ENCODE measurements around the gene ADGRF1. TPM values are rescaled to one million over a fixed set of nuclear protein-coding genes. Genes with fewer than 3 reads are reported as not detected.

Gene ADGRF1
- total RNA-seq, 1 donor from 2014 or later = 24.4 TPM

- no peak for DNase-seq (ENCODE audit: low read depth)
Measured at GRCh38 chr6:46985943-46986342, 56.2 kb downstream of the ADGRF1 start.

GRCh38 chr6:46983007-46983411, 59.1 kb downstream of the ADGRF1 start:
- H3K4me3 ChIP-seq (ENCODE audit: low read depth, low read length) = no peak overlapping the region
- peak; percentile 43 for TF ChIP-seq CTCF (conservative IDR thresholded peaks at IDR 0.05; ENCODE audit: low read depth, low read length)
- peak; percentile 70 for DNase-seq (ENCODE audit: low read depth)

More at GRCh38 chr6:46985943-46986342, 56.2 kb downstream of the ADGRF1 start:
- TF ChIP-seq CTCF (conservative IDR thresholded peaks at IDR 0.05; ENCODE audit: low read depth, low read length) = no peak
- H3K4me3 ChIP-seq (ENCODE audit: low read depth, low read length) = no peak overlapping the region

GRCh38 chr6:46979206-46979605, 62.9 kb downstream of the ADGRF1 start:
- TF ChIP-seq CTCF (conservative IDR thresholded peaks at IDR 0.05; ENCODE audit: low read depth, low read length) = no peak
- DNase-seq (ENCODE audit: low read depth) = no peak
- no peak overlapping the region for H3K4me3 ChIP-seq (ENCODE audit: low read depth, low read length)

GRCh38 chr6:46974786-46975185, 67.3 kb downstream of the ADGRF1 start:
- no peak for DNase-seq (ENCODE audit: low read depth)
- no peak for TF ChIP-seq CTCF (conservative IDR thresholded peaks at IDR 0.05; ENCODE audit: low read depth, low read length)
- no peak overlapping the region for H3K4me3 ChIP-seq (ENCODE audit: low read depth, low read length)

- TF ChIP-seq CTCF (conservative IDR thresholded peaks at IDR 0.05; ENCODE audit: low read depth, low read length) = no peak
- DNase-seq (ENCODE audit: low read depth) = no peak
Measured at GRCh38 chr6:46973029-46973428, 69.1 kb downstream of the ADGRF1 start.

GRCh38 chr6:46972531-46972930, 69.6 kb downstream of the ADGRF1 start:
- no peak for TF ChIP-seq CTCF (conservative IDR thresholded peaks at IDR 0.05; ENCODE audit: low read depth, low read length)
- no peak overlapping the region for H3K4me3 ChIP-seq (ENCODE audit: low read depth, low read length)
- no peak for DNase-seq (ENCODE audit: low read depth)

More at GRCh38 chr6:46973029-46973428, 69.1 kb downstream of the ADGRF1 start:
- no peak overlapping the region for H3K4me3 ChIP-seq (ENCODE audit: low read depth, low read length)

- H3K4me3 ChIP-seq (ENCODE audit: low read depth, low read length) = no peak overlapping the region
- DNase-seq (ENCODE audit: low read depth) = no peak
- TF ChIP-seq CTCF (conservative IDR thresholded peaks at IDR 0.05; ENCODE audit: low read depth, low read length) = no peak
Measured at GRCh38 chr6:46969206-46969605, 72.9 kb downstream of the ADGRF1 start.

Measured in epithelial cell of proximal tubule (primary cell).